NCI-H2227 treated with DMSO at 0.1 percent for 48 hours (cell line): Measurements from ENCODE around the gene CCDC34.

Experiments used
- DNase-seq: peaks from one replicate; lab custom pipeline; 2025; lab: John Stamatoyannopoulos, UW

The CCDC34 gene, protein sequence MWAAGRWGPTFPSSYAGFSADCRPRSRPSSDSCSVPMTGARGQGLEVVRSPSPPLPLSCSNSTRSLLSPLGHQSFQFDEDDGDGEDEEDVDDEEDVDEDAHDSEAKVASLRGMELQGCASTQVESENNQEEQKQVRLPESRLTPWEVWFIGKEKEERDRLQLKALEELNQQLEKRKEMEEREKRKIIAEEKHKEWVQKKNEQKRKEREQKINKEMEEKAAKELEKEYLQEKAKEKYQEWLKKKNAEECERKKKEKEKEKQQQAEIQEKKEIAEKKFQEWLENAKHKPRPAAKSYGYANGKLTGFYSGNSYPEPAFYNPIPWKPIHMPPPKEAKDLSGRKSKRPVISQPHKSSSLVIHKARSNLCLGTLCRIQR

DNA sequence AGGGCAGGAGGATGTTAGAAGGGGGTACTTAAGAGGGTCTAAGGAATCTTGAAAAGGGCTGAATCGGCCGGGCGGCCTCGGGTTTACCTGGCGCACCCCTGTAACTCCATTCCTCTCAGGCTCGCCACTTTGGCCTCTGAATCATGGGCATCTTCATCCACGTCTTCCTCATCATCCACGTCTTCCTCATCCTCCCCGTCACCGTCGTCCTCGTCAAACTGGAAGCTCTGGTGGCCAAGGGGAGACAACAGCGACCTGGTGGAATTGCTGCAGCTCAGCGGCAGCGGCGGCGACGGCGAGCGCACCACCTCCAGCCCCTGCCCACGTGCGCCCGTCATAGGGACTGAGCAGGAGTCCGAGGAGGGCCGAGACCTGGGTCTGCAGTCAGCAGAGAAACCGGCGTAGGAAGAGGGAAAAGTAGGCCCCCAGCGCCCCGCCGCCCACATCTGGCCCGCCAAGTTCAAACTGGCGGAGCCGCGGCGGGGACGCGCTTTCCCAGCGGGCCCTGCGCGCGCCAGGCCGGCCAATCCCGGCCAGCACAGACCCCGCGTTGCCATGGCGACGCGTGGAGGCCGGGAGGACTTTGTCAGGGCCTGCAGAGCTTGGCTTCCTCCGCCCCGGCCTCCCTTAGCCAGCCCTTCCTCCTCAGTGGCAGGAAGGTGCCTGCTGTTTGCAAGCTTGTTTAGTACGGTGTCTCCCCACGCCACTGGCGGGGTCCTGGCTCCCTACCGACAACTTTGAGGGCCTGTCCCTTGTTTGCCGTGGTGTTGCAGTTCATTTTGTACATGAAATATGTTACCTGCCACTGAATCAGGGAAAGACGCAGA, at the start of gene CCDC34:
TSS of gene CCDC34 (minus strand) at position 467 of the 827 bp plus-strand sequence. CDS start at position 446, 21 bp downstream.
- DNase-seq, result peak; percentile 82

DNA sequence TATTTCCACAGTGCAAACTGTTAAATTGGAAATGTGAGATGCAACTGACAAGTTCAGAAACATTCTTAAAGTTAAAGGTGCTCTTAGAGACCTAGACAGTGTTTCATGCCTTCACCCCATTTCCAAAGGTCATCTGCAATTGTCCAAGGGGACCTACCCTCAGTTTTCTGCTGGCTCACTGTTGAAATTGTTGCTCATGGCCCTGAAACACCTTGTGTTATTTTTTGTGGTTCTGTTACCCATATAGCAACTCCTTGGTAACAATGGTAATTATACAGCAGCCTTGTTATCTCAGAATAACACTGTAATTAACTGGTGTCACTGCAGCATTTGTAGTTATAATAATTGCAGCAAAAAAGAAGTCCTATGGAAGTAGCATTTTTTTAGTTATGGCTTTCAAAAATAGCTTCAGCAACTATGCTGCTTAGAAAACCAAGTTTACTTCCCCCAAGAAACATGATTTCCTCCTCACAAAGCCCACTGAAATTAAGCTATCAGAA, 49.2 kb upstream of the CCDC34 start:
- no peak for DNase-seq

DNA sequence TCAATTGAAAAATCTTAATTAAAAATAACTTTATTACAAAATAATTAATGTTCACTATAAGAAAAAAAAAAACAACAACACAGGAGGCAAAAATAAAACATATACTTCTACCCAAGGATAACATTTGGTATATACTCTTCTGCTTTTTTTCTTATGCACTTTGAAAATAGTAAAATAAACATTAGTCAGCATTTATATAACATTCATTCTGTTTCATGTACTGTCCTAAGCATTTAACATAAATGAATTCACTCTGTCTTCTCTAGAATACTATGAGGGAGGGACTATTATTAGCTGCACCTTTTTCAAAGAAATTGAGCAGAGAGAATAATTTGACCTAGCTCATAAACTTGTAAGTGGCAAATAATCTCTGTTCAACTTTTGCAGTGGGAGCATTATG, 48.3 kb upstream of the CCDC34 start:
- no peak for DNase-seq

DNA sequence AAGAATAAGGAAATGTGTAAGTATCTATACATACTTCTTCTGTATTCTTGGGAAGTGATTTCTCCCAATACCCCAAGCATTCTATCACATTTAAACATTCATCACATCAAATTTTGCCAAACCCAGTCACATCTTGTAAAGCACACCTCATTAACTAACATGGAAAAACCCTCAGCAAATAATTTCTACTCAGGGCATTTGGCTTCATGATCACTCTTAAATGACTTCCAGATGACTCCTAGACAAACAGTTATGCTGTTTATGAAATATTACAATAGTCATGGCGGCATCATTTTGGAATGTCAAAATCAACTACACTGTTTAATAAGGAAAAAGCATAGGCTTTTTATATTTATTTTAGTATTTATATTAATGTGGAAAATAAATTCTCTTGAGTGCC, 47.3 kb upstream of the CCDC34 start:
- no peak for DNase-seq

DNA sequence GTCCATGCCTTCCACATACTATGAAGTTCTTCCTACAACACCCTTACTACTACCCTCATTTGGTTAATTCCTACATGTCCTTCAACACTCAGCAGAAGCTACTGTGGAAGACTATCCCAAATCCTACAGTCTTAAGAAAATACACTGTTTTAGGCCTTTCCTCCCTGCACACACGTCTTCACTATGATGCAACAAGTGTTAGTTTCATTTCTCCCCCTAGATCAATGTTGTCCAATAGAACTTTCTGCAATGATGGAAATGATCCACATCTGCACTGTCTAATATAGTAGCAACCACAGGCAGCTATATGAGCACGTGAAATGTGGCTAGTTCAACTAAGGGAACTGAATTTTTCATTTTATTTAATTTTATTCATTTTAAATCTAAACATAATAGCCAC, 46.7 kb upstream of the CCDC34 start:
- DNase-seq, result no peak

DNA sequence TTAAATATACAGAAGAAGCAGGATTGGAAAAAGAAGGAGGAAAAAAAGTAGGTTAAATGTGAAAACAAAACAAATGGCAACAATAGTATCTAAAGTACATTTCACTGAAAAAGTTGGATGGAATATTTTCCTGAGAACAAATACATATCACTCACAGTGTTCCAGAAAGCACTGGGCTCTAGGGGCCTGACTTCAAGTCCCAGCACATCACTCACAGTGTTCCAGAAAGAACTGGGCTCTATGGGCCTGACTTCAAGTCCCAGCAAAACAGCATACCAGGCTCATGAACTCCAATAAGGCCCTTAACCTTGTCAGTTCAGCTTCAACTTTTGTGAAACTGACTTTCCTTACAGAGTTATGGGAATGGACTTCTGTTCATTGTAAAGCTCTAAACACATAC, 46.0 kb upstream of the CCDC34 start:
- no peak for DNase-seq

DNA sequence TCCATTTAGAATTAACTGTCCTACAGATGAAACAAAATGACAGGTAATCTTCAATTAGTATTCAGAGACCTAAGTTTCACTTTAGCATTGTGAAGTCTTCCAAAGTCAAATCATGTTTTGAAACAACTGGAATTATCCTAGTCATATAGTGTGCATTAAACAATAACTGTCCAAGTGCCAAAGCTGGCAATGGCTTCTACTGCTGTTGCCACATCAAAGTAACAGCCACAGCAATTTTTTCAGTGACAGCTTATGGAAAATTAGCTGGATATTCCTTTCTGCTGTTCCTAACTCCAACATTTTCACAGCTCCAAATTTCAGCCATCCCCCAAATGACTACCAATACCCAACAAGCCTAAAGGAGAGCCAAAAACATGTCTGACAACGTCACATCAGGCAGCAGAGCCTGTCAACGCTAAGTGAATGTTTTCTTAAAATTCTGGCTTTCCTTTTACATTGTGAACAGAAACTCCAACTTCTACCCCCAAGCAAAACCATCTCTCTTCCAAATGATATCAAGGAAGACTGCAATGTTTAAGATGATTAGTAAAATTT, 45.3 kb upstream of the CCDC34 start:
- DNase-seq, result no peak

DNA sequence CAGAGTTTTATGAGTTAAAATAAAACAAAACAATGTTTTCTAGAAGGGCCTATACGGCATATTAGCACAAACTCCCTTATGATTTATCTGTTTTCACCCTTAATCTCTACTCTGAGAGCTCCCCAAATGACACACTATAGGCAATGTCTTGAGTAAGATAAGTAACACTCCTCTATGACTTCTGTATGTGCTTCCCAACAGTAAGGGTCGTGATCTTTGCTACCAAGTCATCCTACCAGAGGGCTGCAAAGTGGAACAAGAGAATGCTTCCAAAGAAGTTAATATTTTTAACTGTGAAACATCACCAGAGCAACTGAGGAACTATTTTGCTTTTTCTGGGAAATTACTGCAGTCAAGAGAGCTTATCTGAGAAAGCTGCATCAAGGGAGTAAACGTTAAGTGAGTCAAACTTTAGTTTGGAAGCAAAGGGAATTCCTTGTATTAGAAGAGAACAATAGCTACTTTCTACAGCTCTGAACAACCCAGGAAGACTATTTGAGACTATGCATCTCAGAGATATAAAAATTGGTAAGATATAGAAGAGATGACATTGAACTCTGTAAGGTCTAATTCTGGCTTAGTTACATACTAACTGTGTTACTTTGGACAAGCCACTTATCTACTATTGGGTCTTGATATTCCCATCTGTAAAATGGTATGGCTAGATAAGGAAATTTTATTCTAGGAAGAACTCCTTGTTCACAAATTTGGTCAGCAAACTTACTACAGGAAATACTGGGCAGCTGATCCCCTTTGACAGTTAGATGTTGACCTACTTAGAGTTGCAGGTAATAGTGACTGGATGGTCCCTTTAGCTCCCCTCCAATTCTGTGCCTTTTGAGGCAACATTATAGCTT, 43.7 kb upstream of the CCDC34 start:
- DNase-seq, result no peak

DNA sequence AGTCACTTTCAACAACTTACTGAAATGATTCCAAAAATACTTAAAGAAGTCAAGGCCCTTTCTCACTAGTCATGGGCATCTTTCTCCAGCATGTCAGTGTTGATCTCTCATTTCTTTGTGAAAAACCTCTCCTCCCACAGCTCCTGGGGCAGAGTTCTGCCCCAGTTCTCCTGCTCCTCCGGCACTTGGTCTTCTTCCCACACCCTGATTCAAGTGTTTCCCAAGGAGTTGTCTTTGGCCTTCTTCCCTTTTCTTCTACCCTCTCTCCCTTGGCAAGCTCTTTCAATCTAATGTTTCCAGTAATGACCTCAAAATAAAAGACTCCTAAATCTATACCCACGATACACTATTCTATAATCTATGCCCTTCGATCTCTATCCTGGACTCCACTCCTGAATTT, 42.1 kb upstream of the CCDC34 start:
- DNase-seq, result no peak

DNA sequence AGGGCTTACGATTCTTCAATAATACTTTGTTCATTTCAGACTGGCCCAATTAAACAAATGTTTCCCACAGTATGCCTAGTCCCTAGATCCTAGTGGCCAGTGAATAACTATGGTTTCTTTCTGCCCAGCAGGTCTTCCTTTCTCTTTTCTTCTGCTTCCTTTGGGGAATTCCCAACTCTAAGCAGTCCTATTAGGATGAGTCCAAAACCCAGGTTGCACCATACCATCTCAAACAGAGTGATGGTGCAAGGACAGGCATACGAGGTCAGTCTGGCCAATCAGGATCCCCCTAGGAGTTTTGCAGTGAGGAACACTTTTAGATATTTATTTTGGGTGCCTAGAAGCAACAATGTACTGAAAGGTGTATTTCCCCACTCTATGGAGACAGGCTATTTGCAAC, 41.4 kb upstream of the CCDC34 start:
- DNase-seq, result no peak

DNA sequence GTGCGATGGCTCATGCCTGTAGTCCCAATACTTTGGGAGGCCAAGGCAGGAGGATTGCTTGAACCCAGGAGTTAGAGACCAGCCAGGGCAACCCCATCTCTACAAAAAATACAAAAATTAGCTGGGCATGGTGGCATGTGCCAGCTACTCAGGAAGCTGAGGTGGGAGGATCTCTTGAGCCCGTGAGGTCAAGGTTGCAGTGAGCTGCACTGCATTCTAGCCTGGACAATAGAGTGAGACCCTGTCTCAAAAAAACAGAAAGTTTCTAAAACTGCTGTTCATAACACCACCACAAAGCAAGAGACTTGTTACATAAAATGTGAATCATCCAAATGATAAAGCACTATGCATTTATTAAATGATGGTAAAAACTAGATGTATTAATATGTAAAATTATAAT, 40.2 kb upstream of the CCDC34 start:
- DNase-seq, result no peak

DNA sequence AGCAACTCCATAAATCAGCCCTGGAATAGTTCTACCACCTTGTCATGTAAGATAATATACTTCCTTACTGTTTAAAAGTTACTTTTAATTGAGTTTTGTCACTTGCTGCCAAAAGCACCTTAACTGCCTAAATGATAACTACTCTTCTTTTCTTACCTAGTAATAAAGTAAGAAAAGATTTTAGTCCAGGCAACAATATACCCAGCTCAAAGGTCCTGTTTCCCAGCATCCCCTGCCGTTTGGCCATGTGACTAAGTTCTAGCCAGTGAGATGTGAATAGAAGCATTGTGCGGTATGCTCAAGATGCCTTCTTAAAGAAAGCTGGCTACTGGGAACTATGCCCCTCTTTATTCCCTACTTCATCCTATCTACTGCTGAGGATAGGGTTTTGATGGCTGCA, 39.4 kb upstream of the CCDC34 start:
- DNase-seq, result no peak

DNA sequence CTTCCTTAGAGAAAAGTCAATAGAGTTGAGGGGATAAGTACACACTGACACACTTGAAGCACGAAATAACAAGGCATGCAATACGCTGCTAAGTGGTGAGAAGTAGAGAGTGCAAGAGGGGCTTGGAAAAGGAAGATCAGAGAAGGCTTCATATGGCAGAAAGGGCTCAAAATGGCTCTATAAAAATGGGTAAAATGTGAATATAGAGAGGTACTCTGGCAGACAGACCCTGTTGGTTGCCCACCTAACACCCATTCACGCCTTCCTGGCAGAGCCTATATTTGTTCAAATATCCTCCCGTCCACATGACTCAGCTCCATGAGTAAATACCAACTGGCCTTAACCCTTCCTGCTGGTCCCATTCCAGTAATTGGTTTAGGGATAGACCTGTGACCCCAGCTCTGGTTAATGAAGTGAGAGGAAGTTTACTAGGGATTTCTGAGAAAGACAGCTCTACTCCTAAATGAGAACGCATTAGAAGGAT, 38.9 kb upstream of the CCDC34 start:
- no peak for DNase-seq

DNA sequence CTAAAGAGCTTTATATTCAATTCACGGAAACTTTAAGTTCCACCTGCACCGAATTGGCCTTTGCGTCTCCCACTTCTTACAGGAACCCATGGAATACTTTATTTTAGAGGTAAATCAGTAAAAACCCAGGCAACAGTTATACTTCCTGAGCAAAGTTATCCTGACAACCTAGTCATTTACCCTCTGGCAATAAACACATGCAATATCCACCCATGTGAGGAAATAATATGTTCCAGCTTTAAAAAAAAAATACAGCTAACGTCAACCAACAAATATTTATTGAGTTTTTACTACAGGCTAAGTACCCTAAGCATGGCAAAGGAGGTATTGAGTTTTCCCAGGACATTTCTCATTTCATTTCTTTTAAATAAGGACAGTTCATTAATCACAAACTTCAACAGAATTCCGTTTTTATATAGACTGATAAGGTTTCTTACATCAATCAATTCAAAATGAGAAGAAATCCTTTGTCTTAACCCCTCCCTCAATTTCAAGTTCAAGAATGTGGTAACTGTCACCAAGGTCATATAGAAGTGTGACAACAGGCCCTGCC, 38.3 kb upstream of the CCDC34 start:
- no peak for DNase-seq

DNA sequence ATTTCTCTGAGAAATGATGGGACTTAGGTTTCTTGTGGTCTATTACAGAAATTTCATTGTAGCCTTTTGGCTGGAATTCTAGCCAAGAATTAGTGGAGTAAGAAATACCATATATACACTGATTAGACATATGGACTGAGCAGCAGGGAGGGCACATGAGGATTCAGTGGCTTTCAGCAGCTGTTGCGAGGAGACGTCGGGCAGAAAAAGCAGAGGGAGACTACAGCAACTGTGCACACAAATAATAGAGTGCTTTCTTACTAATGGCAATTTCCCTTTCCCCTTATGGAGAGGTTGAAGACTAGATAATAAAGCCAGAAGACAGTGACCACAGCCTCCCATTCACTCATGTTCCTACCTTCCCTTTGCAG, 35.4 kb upstream of the CCDC34 start:
- DNase-seq, result peak; percentile 57

DNA sequence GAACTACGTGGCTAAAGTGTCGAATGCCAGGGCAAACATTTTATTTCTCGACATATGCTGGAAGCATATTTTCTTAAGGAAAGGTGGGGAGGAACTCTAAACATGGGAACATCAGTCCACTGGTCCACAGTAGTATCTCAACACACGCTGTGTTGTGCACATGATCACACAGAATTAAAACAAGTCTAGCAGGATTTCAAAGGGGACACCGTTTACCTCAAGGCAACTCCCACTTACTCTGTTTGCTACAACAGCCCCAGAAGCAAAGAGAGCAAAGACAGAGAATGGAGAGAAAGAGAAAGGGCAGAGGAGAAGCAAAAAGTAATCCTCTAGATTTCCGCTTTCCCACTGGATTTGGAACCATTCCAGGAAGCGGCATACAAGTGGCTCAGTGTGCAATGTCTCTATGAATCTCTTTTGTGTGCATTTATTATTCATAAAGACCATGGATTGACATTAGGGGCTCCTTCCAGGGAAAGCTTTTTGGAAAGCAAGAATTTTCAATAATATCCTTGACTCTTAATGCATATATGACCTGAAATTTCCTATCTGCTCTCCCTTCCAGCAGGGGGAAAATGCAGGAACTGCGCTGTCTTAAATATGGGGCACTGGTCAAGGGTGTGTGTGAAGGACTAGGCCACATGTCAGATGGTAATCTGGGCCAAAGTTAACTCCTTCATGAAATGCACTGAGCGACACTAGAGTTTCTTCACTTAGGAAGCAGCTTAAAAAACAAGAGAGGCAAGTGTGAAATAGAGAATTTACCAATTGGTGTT, 34.8 kb upstream of the CCDC34 start:
- no peak for DNase-seq

DNA sequence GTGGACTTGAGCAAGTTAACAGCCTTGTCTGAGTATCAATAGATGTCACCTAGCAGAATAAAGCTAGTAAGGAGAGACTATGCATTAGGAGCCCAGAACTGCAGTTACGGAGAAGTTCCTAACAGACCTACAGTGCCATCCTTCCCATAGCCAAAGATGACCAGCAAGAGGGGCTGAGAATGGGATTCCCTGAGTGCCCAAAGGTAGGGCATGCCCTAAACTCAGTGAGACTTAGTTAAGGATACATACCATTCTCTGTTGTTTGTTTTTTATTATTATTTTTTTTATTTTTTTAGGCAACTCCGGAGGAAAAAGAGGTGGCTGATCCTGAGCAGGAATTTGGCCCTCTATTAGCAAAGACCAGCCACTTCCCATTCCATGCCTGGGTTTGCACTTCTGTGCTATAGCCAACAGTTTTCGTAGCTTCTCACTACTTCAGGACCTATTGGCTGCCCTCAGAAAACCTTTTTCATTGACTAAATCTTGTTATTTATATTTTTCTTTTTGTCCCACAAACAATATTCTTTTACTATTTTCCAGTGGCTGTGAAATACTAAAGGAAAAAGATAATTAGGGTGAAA, 33.3 kb upstream of the CCDC34 start:
- DNase-seq, result no peak

DNA sequence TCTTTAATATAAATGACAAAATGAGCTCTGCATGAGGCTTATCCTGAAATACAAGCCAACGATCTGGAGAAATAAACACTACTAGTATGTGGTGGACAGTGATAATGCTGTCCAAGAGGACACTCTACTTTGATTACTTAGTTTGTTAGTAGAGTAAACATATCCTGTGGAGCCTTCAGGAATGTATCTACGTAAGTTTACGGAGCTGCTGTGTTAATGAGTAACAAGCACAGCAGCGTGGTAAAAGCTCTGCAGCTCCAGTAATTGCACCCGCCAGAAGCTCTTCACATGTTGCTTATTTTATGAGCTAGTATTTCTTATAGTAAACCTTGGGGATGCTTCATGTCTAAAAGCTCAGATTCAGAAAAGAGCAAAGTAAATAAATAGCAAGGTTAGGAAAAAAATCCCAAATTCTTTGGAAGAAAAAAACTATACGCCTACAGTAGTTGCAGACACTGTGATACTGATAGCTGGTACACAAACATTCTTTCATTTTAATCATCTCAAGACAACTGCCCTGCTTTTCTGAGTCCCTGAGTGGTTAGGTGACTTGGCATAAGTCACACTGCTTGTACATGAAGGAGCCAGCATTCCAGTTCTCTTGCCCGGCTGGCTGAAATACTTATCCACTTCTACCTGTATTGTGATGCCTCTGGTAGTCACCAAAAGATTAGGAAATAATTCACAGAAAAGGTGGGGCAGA, 32.7 kb upstream of the CCDC34 start:
- no peak for DNase-seq

DNA sequence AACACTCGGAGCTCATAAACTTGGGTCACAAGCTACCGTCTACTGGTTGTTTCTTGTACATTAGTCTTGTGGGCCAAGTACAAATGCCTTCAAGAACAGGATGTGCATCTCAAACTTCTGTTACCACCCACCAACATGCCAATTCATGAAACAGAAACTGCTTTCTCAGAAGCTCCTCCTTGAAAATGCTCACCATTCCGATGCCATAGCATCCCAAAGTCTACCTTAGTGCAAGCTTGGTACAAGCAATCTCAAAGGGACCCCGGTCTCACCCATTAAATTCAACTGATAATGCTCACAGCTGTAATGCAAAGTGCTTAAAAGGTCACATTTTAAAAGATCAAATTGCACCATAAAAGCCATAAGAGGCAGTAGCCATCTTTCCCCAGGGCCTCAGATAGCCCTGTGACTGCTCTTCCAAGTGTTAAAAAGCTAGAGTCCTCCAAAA, 31.8 kb upstream of the CCDC34 start:
- no peak for DNase-seq
